Stimulated activated CD8-positive, alpha-beta memory T cell treated with anti-CD3 and anti-CD28 coated beads, Interleukin-4, amount 100 ng/mL, for 24 hours (primary cell): ENCODE measurements around the gene RBMS3.
"Not testable (repeated sequence)": the region's sequence is repeated elsewhere in the genome, so short reads cannot be mapped to it uniquely, and the experiment has no call there.

ENCODE experiments used
- DNase-seq: peaks from one replicate; pipeline ENCODE4 v3.0.0-alpha.2; 2020; ENCODE audit warnings: low read depth

RBMS3 gene

GRCh38 chr3:30024466-30024865 lies 743.6 kb downstream of the RBMS3 start:
- DNase-seq = no peak

- no peak for DNase-seq
Observed at GRCh38 chr3:30026851-30027250, 746.0 kb downstream of the RBMS3 start.

DNA sequence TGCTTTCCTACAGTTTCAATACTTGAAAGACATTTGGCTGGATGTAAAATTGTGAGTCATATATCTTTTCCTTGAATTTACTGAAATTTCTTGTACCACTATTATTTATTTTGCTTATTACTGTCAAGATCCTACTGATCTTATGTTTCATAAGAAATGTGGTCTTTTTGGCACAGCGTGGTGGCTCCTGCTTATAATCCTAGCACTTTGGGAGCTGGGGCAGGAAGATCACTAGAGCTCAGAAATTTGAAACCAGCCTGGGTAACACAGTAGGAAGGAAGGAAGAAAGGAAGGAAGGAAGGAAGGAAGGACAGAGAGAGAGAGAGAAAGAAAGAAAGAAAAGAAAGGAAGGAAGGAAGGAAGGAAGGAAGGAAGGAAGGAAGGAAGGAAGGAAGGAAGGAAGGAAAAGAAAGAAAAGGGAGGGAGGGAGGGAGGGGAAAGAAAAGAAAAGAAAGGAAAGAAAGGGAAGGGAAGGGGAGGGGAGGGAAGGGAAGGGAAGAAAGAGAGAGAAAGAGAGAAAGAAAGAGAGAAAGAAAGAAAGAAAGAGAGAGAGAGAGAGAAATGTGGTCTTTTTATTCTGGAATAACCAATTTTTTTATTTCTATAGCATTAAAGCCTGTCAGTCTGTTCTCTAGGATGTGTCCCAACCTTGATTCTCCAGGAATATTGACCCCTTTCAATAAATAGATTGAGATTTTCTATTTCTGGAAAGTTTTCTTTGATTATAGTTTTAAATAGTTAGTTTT lies 753.5 kb downstream of the RBMS3 start:
- DNase-seq = no peak

DNA sequence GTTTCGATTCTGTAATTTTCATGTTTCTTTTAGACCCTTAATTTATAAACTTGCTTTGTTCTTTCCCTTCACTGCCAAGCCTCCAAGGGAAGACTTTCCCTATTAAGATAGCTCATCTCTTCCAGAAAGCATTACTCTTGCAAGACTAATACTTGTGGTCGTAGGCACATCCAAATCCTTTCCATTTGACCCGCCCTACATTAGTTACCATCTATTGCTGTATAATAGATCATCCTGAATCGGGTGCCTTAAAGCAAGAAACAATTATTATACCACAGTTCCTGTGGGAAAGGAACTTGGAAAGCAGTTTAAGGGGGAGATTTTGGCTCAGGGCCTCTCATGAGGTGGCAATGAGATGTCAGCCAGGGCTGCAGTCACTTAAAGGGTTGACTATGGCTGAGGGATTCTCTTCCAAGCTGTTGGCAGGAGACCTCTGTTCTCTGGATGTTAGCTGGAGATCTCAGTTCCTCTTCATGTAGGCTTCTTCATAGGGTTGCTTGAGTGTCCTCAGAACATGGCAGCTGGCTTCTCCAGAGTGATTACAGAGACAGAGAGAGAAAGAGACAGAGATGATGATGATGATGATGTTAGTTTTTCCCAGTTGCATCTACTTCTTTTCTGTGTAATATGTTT lies 755.2 kb downstream of the RBMS3 start:
- DNase-seq = no peak

DNA sequence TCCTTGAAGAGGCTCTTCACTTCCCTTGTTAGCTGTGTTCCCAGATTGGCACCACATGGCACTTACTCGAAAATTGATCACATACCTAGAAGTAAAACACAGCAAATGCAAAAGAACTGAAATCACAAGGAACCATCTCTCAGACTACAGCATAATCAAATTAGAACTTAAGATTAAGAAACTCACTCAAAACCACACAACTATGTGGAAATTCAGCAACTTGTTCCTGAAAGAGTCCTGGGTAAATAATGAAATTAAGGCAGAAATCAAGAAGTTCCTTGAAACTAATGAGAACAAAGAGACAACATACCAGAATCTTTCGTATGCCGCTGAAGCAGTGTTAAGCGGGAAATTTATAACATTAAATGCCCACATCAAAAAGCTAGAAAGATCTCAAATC lies 759.3 kb downstream of the RBMS3 start:
- no peak for DNase-seq

DNA sequence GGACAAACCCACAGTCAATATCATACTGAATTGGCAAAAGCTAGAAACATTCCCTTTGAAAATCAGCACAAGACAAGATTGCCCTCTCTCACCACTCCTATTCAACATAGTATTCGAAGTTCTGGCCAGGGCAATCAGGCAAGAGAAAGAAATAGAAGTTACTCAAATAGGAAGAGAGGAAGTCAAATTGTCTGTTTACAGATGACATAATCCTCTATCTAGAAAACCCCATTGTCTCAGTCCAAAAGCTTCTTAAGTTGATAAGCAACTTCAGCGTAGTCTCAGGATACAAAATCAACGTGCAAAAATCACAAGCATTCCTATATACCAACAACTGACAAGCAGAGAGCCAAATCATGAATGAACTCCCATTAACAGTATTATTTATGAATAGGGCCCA lies 760.6 kb downstream of the RBMS3 start:
- DNase-seq = not testable (repeated sequence)

DNA sequence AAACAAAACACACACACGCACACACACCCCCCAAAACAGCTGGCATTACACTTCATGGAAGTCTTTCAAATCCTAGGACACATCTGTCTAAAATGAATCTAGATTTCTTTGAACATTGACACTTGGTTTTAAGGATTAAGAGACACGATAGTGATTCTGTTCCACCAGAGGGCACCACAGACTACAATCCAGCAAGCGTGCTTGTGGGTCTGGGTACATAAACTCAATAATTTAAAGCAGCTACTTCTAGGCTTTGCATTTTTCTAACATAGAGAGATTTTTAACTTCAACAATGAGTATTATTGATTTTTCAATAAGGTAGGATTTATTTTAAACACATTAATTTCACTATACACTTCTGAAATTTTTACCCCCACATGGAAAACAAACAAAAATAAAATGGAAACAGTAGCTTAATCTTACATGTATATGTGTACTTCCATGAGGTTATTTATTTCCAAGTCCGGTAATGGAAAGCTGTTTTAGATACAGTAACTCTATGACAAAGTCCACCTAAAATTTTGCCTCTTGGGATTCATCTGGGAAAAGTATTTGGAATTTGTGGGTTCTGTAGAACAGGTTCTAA lies 761.5 kb downstream of the RBMS3 start:
- peak; percentile 24 for DNase-seq

GRCh38 chr3:30042916-30043555 lies 762.2 kb downstream of the RBMS3 start:
- DNase-seq = no peak

DNA sequence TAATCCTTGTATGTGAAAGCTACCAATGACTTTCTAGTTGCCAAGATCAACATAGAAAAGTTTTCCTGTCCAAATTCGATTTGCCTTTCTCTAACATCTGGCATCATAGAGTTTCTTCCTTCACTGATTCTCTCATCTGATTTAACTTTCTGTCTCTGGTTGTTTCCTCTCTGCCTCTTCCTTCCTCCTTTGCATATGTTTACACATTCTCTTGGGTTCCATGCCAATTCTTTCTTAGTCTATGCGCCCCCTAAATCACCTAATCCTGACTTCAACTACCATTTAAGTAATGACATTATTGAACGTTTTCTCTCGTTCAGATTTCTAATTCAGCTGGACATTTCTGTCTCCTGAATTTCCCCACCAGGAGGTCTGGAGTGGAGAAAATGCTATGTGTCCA lies 763.6 kb downstream of the RBMS3 start:
- DNase-seq = no peak

- no peak for DNase-seq
Observed at GRCh38 chr3:30048431-30048830, 767.6 kb downstream of the RBMS3 start.

- not testable (repeated sequence) for DNase-seq
Observed at GRCh38 chr3:30050116-30050515, 769.2 kb downstream of the RBMS3 start.

GRCh38 chr3:30059240-30059639 lies 778.4 kb downstream of the RBMS3 start:
- DNase-seq = no peak
